Lower lobe of right lung (tissue), 2 donors: Measurements from ENCODE around the gene ANKLE1. TPM values are rescaled to one million over a fixed set of nuclear protein-coding genes. Genes with fewer than 3 reads are reported as not detected.

Experiments
- ATAC-seq, 2 donors: fragments of 200-7000 bp; cut with Tn5 transposase; one replicate each; pipeline ENCODE4 v1.9.1; 2020 to 2022; ENCODE audit warnings: mild to moderate bottlenecking in 2 of 2, moderate library complexity in 2 of 2
- DNase-seq: peaks from one replicate; pipeline ENCODE4 v3.0.0-alpha.2; 2020
- H3K27ac ChIP-seq: fragments of 200-600 bp; one replicate; pipeline ENCODE4 v1.8.0; 2022
- H3K27me3 ChIP-seq: fragments of 200-600 bp; one replicate; pipeline ENCODE4 v1.8.0; 2022; ENCODE audit warnings: low read depth
- H3K36me3 ChIP-seq: fragments of 200-600 bp; one replicate; pipeline ENCODE4 v1.8.0; 2022; ENCODE audit warnings: mild to moderate bottlenecking
- H3K4me1 ChIP-seq: fragments of 200-600 bp; one replicate; pipeline ENCODE4 v1.8.0; 2022
- H3K4me3 ChIP-seq: fragments of 200-600 bp; one replicate; pipeline ENCODE4 v1.8.0; 2022; ENCODE audit warnings: mild to moderate bottlenecking
- H3K9me3 ChIP-seq: fragments of 200-600 bp; one replicate; pipeline ENCODE4 v1.8.0; 2022
- intact Hi-C: fragments of 100-400 bp; cut with DNase I; formaldehyde crosslinking; loops from one replicate; pipeline ENCODE4 v1.11.0; 2022
- total RNA-seq: library from RNA; stranded (reverse); fragmentation: NEBNext Ultra II Directional; extraction: Animal tissue kit (Norgen Biotek cat#: 25700); gene quantifications from one replicate; pipeline ENCODE4 v1.2.1, GENCODE V29; 2021
- TF ChIP-seq, protein P1 (sequence below): fragments of 200-600 bp; IDR thresholded peaks from one replicate; pipeline ENCODE4 v1.8.0; 2022; ENCODE audit warnings: antibody characterized with exemption, mild to moderate bottlenecking
- donor health status: DM: no; HTN: yes; CAD: no; lungs with severe emphysema.

Gene ANKLE1
- total RNA-seq, 1 donor from 2014 or later = 0.92 TPM

DNA sequence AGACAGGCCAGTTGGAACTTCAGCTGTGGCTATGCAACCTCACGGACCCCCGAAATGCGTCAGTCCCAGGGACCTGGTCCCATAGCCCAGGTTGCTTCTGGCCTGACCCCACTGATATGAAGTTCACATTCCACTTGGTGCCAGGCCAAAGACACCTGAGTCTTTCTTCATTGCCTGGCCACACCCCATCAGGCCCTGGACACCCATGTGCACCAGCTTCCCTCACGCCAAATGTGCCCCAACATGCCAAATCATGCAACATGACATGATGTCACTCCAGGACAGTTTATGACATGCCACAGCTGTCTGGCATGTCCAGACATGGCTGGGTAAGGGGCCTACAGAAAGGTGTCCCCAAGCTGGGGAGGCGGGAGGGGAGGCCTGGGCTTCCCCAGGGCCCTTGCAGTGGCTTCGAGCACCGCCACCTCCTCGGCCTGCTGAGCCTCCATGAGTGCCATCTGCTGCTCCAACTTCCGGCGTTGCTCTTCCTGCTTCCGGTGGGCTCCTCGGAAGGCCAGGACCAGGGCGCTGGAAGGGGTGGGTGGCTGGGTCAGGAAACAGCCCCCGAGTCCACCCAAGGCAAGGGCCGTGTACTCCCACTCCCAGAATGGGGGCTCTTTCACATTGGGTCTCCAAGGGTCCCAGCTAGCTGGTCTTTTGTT lies 31.7 kb upstream of the ANKLE1 start:
- no peak overlapping the region for H3K27ac ChIP-seq
- DNase-seq (no peak), ATAC-seq (no peak)
- peaks cover 17% of the 10 kb centered on the region for H3K36me3 ChIP-seq
- H3K9me3 ChIP-seq = no peaks in the 10 kb centered on the region
- TF ChIP-seq, protein P1, sequence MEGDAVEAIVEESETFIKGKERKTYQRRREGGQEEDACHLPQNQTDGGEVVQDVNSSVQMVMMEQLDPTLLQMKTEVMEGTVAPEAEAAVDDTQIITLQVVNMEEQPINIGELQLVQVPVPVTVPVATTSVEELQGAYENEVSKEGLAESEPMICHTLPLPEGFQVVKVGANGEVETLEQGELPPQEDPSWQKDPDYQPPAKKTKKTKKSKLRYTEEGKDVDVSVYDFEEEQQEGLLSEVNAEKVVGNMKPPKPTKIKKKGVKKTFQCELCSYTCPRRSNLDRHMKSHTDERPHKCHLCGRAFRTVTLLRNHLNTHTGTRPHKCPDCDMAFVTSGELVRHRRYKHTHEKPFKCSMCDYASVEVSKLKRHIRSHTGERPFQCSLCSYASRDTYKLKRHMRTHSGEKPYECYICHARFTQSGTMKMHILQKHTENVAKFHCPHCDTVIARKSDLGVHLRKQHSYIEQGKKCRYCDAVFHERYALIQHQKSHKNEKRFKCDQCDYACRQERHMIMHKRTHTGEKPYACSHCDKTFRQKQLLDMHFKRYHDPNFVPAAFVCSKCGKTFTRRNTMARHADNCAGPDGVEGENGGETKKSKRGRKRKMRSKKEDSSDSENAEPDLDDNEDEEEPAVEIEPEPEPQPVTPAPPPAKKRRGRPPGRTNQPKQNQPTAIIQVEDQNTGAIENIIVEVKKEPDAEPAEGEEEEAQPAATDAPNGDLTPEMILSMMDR = no peak
- H3K27me3 ChIP-seq = no peaks in the 10 kb centered on the region
- intact Hi-C loops = no loop called here
- peaks cover 12% of the 10 kb centered on the region for H3K4me1 ChIP-seq
- H3K4me3 ChIP-seq = no peak overlapping the region

DNA sequence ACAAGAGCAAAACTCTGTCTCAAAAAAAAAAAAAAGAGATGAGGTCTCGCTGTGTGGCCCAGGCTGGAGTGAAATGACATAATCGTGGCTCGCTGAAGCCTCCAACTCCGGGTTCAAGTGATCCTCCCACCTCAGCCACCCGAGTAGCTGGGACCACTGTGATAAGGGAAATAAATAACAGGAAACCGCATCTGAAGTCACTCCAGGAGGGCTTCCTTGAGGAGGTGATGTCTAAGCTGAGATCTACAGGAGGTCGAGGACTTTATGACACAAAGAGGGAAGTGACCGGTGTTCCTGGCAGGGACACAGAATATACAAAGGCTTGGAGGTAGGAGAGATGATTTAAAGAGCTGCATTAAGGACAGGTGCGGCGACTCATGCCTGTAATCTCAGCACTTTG lies 27.1 kb upstream of the ANKLE1 start:
- TF ChIP-seq, protein P1 = no peak
- intact Hi-C loops = no loop called here
- Histone ChIP-seq H3K36me3 (peaks cover 36% of the 10 kb centered on the region), H3K9me3 (no peaks in the 10 kb centered on the region), H3K27ac (no peak overlapping the region), H3K4me3 (no peak overlapping the region), H3K27me3 (no peaks in the 10 kb centered on the region), H3K4me1 (no peaks in the 10 kb centered on the region)
- no peak for DNase-seq
- ATAC-seq = no peak

DNA sequence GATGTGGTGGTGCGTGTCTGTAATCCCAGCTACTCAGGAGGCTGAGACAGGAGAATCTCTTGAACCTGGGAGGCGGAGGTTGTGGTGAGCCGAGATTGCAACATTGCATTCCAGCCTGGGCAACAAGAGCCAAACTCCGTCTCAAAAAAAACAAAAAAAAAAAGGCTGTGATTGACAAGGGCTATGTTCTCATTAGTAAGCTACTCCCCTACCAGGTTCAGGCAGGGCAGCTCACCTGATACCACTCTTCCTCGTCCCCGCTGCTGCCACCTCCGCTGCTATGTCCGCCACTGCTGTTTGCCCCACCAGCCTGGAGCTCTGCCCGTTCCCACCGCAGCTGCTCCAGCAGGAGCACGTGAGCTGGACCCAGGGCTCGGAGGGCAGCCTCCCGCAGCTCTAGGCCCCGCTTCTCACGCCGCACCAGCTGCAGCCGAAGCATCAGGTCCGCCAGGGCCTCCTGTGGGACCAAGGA lies 26.5 kb upstream of the ANKLE1 start:
- H3K27ac ChIP-seq = peak overlapping the region; percentile 41
- peak; percentile 65 for DNase-seq

DNA sequence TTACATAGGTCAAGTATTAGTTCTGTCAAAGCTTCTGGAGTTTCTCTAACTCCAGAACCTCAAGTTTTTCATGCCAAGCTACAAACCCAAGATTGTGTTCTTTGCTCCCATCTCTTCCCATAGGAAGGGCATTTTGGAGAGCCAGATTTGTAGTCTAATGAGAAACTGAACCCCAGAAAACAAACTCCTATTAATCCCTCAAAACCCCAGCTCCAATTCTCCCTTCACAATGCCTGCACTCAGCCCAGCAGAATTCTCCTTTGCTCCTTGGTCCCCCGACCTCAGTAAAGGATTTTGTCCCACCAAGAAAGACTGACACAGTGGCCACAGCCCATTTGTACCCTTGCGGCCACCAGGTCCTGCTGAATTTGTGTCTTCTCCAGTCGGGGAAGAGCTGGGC lies 25.6 kb upstream of the ANKLE1 start:
- TF ChIP-seq, protein P1 = no peak
- intact Hi-C loops = no loop called here
- ATAC-seq = no peak
- Histone ChIP-seq H3K27ac (no peak overlapping the region), H3K4me1 (no peaks in the 10 kb centered on the region), H3K27me3 (no peaks in the 10 kb centered on the region), H3K9me3 (no peaks in the 10 kb centered on the region), H3K4me3 (no peak overlapping the region), H3K36me3 (peaks cover 36% of the 10 kb centered on the region)
- DNase-seq = no peak

More for the DNA sequence above, 26.5 kb upstream of the ANKLE1 start:
- Histone ChIP-seq H3K4me1 (no peaks in the 10 kb centered on the region), H3K4me3 (no peak overlapping the region), H3K9me3 (no peaks in the 10 kb centered on the region), H3K27me3 (no peaks in the 10 kb centered on the region), H3K36me3 (peaks cover 36% of the 10 kb centered on the region)
- intact Hi-C loops = no loop called here
- TF ChIP-seq, protein P1 = no peak
- ATAC-seq = peak; percentile 85 to 90

DNA sequence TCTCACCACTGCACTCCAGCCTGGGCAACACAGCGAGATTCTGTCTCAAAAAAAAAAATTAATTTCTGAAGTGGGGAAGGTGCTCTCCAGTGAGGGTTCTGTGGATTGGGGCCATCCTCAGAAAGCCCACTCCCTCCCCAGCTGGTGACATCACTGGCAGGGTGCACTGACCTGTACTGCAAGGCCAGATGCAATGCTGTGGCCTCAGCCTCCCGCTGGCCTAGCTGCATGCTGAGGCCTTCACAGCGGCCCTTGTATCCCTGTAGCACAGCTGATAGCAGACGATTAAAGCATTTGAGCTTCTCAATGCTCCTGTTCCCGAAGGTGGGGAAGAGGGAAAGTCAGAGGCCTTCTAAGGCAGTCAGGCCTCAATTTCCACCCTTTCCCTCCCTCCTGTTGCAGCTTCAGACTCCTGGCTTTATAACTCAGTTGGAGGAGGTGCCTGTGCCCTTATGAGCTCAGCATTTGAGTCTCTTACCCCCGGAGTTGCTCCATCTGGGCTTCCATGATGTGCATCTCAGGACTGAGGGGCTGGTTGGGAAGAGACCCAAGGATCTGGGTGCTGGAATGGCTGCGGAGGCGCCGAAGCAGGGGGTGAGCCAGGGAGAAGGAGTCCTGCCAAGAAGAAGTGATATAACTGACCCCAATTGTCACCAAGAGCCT lies 22.5 kb upstream of the ANKLE1 start:
- no peaks in the 10 kb centered on the region for H3K27me3 ChIP-seq
- no peak for ATAC-seq
- TF ChIP-seq, protein P1 = no peak
- intact Hi-C loops = no loop called here
- DNase-seq = no peak
- H3K4me1 ChIP-seq = no peaks in the 10 kb centered on the region
- H3K36me3 ChIP-seq = peaks cover 24% of the 10 kb centered on the region
- H3K9me3 ChIP-seq = no peaks in the 10 kb centered on the region
- H3K27ac ChIP-seq = no peak overlapping the region
- no peak overlapping the region for H3K4me3 ChIP-seq
